ENCODE results near the gene EXOC6B.

GRCh38 chr2:72572501-72572900 is 253.3 kb downstream of the EXOC6B start:
- TF ChIP-seq CTCF (IDR thresholded peaks at IDR 0.05) = no peak
- TF ChIP-seq ZFX (IDR thresholded peaks at IDR 0.05; ENCODE audit: borderline replicate concordance) = no peak
